HG02852 (cell line): Measurements from ENCODE around the gene PPFIA4.

Source experiments
- ATAC-seq: cut with Tn5 transposase; IDR thresholded peaks from one replicate; pipeline ENCODE4 v1.9.1; 2021; ENCODE audit warnings: mild to moderate bottlenecking, moderate library complexity; ENCODE audit not compliant: unreplicated experiment

PPFIA4 gene

DNA sequence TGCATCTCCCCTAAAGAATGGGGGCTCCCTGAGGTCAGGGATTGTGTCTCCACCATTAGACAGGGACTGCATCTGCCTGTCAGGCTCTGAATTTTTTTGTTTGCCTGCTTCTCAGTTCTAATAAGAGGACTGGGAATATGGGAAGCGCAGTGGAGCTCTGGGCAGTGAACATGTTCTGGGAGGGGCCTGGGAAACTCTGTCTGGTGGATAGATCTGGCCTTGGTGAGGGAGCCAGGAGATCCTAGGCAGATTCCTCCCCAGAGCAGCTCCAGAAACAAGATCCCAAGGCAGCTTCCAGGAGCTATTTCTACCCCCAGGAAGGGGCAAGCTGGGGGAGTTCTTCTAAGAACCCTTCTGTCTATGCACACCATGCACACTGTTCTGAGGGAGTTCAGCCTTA is 72.2 kb downstream of the PPFIA4 start:
- no peak for ATAC-seq

DNA sequence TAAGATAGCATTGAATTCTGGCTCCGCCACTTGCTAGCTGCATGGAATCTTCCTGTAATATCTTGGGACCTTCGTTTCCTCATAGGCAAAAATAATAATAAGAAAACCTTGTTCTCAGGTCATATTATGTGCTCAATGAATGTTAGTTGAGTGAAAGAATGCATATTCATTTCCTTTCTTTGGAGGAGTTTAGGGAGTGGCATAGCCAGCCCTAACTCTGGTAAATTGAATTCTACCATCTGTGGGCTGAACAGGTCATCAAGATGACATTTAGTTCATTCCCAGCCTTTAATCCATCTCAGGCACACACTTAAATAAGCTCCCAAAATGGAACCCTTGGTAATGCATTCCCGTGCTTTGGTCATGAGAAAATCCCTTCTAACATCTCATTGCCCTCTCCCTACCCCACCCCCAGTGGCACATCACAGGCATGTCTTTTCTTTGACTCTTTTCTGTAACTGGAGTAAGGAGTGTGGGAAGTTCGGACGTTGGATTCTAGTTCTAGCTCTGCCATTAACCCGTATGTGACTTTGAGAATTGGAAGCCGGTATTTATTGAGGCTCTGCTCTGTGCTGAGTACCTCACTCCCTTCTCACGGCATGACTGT is 72.7 kb downstream of the PPFIA4 start:
- no peak for ATAC-seq

DNA sequence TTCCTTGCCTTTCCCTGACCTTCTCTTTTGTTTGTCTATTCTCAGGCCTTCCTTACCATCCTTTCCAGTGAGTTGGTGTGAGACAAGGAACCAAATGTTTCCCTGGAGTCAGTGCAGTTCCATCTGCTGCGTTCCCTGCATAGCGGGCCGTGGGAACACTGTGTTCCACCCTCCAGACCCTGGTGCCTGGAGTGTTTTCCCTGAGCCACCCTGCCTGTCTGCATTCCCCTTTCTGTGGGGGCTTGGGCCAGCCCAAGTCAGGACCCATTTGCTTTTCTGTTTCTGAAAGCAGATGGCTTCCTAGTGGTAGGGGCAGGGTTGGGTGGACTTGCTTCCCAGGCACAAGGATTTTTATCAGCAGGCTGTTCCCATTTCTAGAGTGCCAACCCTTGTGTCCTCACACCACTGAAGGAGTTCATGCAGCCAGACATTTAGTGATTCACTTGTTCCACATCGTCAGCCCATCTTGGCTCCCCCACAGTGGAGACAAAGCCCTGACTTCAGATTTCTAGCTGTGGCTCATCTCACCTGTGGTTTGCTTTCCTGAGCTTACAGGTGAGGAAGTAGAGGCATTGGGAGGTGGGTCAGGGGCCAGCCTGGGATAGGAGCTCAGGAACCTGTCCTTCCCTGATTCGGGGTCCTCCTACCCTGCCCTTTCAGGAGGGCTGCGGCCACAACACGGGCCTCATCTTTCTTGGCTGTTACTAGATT is 73.7 kb downstream of the PPFIA4 start:
- no peak for ATAC-seq

DNA sequence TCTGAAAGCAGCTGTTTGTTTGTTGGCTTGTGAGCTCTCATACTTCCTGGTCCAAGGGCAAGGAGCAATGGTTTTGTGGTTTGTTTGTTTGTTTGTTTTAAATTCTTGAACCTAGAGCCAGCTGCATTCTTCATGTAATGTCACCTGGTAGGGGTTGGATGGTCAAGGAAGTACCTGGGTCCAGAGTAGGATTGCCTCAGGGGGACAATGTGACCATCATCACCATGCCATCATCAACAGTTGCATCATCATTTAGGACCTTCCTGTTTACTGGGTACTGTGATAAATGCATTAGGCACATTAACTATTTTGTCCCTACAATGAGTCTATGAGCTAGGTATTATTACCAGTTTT is 74.2 kb downstream of the PPFIA4 start:
- no peak for ATAC-seq

- no peak for ATAC-seq
These were observed 75.7 kb downstream of the PPFIA4 start for GRCh38 chr1:203101813-203102634.

DNA sequence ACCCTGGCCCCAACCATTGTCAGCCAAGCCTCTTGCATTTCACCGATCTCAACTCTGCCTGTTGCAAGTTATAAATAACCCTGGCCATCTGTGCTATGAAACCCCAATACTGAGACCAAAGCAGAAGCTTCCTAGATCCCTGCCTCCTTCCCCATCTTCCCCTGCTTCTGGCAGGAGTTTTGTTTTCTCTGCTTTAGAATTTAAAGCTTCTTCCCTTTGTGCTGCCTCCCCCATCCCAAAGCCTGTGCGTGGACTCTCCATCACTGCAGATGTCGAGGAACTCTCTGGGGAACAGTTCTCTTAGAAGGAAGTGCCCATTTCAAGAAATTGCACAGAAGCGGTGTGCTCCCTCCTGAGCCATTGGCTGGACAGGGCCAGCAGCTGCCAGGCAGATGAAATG is 76.9 kb downstream of the PPFIA4 start:
- ATAC-seq = no peak

- no peak for ATAC-seq
These were observed 77.7 kb downstream of the PPFIA4 start for GRCh38 chr1:203103829-203104495.

DNA sequence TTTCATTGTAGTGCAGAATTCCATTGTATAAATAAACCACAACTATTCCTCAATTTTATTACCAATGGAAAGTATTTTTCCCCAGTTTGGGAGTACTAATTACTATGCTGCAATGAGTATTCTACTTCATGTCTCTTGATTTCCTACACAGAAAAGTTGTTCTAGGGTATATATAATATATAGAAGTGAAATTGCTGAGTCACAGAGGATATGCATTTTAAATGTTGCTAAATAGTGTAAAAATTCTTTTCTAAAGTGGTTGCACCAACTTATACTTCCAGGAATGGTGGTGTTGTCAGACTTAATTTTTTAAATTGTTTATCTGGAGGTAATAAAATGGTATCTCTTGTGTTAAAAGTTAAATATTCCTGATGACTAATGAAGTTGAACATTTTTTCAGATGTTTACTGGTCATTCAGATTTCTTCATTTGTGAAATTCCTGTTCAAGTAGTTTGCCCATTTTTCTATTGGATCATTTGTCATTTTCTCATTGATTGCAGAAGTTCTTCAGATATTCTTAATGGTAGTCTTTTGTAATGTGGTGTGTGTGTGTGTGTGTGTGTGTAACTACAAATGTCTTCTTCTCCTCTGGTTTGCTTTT is 78.6 kb downstream of the PPFIA4 start:
- no peak for ATAC-seq

DNA sequence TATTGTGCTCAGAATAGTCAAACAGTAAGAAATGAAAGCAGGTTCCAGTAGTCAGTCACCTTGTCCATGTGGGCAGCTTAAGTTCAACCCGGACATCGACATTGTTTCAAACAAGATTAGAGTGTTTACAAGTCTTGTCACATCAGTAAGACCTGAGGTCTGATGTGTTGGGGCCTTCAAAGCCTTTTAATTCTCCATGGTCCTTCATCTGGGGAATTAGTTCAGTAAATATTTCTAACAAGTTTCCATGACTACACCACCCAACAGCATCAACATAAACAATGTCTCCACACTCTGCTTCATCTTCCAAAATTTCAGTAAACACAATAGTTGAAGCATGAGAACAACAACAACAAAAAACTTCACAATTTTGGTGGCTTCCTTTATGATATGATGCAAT is 86.2 kb downstream of the PPFIA4 start:
- no peak for ATAC-seq

DNA sequence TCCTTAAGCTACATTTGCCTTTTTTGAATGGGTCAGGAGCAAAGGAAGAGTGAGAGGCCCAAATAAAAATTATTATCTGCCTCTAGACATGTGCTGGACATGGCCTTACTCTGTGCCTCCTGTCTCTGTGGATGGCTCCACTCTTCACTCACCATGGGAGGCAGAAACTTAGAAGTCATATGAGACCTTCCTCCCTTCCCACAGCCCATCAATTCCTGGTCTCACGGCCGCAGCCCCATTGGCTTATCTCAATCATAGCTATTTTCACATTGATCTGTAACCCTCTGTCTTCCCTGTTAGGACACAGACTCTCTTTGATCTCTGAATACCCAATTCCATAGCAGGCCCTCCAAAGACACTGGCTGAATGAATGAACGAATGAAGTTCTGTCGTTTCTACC is 87.0 kb downstream of the PPFIA4 start:
- ATAC-seq = no peak

DNA sequence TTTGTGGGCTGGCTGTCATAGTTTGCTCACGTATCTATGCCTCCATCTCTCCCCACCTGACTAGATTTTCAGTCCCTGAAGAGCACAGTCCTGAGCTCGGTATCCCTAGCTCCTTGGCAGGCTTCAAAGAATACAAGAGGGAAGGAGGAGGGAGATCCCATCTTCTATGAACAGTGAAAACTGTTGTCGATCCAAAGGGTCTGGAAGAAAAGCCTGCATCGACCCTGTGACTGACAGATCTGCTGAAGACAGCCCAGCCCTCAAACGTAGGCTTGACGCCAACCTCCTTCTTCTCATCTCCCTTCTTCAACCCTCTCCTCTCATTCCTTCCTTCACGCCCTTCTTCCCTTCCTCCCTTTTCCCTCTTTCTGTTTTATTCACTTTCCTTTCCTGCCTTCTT is 87.9 kb downstream of the PPFIA4 start:
- ATAC-seq = no peak

DNA sequence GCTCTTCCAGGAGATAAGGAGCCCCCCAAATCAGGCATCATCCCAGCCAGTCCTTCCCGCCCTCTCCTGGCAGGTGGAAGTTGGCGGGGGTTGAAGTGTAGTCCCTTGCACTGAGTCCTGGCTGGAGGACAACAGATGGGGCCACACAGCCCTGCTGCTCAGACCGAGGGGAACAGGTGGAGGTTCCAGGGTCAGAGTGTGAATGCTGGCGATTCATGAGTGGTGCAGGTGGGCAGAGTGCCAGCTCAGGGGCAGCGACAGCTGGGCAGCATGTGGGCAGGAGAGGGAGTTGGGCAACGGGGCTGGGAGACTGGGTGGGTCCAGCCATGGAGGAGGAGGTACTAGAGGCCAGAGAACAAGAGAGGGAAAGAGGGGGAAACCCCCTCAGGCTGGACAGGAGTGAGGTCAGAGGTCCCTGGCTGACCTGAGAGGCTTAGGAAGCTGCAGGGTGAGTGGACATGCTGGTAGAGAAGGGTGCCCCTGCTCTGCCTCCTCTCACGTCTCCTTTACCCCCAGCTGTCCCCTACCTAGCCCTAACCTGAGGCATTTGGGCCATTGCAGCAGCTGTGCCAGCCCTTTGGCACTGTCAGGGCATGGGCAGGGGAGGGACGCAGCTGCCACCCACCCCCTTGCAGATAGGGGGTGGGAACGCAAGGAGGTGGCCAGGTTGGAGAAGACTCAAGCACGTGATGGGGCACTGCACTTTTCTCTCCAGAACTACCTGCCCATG is 90.0 kb downstream of the PPFIA4 start:
- no peak for ATAC-seq

DNA sequence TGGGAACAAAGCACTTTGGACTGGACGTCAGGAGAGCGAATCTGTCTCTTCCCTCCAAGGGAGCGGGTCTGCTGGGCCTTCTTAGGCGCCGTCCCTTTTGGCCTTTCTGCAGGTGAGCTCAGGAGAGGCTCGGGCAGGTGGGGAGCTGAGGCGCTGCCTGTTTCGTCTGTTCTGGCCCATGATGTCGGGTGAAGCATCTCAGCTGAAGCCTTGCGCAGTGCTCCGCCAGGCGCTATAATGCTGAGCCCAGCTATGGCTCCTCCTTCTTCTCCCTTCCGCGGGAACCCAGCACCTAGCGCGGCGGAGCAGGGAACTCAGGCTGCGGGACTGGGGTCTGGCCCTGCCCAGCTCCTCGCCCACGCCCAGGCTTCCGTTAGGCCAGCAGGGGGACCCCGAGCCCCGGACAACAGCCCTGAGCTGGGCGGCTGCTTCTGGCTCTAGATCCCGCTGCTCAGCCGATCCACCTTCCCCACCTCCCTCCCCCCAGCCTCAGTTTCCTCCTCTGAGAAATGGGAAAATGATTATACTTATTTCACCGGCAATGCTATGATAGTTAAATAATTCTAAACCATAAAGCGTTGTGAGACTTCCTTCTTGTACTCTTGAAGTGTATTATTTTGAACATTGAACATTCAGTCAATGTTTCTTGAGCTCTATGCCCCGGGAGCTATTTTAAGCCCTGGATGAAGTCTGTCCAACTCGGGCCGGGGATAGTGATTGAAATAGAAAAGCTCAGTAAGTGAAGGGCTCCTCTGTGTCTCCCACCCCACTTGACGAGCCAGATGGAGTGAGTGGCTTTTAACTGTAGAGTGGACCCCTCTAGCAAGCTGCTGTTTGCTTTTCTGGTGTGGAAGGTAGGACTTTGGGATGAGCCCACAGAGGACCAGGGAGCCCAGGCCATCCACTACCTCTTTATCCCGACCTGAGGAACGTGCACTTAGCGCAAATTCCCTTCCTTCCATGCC is 91.6 kb downstream of the PPFIA4 start:
- ATAC-seq = no peak

DNA sequence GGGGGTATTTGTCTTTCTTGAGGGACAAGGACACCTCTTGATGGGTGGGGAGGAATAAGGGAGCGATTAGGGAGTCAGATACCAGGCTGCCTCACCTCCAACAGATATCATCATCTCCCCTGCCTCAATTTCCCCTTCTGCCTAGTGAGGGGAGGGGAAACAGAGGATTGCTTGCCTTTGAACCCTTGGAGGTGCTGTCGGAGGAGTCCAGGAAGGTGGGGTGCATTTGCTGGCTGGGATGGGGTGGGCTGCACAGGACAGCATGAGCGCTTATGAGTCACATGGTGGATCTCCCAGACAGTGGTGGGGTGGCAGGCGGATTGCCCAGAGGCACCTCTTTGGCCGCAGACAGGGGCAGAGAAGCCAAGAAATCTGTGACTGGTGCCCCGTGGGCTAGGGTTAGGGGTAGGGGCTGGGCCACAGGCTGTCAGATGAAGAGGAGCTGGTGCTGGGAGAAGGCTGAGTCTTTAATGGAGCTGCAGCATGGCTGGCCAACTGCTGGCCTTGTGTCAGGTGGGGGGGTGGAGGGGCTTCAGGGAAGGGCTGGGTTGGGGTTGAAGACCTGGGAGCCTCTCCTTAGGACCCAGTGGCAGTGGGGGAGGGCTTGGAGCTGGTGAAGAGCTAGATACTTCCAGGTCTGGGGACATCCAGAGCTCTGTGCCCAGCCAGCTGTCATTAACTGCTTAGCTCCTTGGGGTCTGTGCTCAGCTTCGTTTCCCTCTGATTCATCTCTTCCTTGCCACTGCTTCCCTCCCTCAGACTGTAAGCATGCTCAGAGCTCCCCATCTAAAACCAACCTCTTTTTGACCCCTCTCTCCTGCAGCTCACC is 94.2 kb downstream of the PPFIA4 start:
- no peak for ATAC-seq

DNA sequence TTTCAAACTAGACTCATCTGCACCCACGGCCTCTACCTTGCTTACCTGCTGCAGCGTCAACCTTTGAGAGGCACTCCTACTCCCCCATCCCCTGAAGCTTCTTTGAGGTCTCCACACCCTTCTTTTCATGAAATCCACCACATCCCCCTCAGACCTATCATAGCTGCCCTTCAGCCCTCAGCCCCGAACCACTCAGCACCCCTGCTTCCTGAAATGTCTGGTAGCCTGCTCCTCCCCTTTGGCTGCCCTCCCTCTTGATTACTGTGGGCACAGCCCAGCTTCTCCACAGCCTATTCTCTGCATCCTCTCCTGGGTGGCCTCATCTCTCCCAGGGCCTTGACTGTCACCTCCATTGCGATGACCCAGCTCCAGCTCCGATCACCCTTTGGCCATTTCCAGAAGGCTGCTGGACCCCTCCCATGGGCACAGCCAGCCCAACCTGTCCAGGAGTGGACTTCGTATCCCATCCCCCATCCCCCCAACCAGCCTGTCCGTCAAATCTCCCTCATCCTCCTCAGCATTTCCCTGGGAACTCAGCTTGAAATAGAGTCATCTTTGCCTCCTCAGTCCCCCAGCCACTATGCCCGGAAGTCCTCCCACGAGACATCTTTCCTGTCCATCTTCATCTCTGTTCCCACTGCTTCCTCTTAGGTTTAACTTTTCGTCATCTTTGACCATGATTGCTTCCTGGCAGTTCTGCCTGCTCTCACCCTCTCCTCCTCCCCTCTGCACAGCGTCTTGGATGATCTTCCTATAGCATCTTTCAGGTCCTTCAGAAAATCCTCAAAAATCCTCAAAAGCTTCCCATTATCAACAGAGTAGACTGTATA is 95.1 kb downstream of the PPFIA4 start:
- no peak for ATAC-seq

- ATAC-seq = no peak
These were observed 95.9 kb downstream of the PPFIA4 start for GRCh38 chr1:203122159-203122558.

DNA sequence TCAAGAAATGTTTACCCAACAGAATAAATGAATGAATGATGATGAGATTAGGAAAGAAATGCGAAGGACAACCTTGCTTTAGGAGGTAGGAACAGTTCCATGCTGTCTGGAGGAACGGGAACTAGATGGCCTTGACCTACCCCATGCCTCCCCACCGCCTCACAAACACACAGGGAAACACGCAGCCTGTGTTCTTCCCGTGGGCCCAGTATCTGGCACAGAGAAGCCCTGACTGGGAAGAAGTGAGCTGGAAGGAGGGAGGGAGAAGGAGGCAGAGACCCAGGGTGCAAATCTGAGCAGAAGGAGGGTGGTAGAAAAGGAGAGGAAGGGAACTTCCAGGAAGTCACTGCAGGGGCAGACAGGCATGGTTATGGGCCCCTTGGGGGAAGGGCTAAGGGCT is 97.7 kb downstream of the PPFIA4 start:
- ATAC-seq = no peak
